HG03039 (cell line): Measurements from ENCODE around the gene RPS19BP1.
A peak's percentile ranks its signal among the peaks of the same experiment; 100 is the strongest.
"Not testable (repeated sequence)": the region's sequence is repeated elsewhere in the genome, so short reads cannot be mapped to it uniquely, and the experiment has no call there.

ENCODE experiments used
- ATAC-seq: cut with Tn5 transposase; IDR thresholded peaks from one replicate; pipeline ENCODE4 v1.9.1; 2021; ENCODE audit warnings: mild to moderate bottlenecking, moderate library complexity; ENCODE audit not compliant: unreplicated experiment

The RPS19BP1 gene

GRCh38 chr22:39528681-39529486 is 3.7 kb downstream of the RPS19BP1 start:
- peak; percentile 25 for ATAC-seq

DNA sequence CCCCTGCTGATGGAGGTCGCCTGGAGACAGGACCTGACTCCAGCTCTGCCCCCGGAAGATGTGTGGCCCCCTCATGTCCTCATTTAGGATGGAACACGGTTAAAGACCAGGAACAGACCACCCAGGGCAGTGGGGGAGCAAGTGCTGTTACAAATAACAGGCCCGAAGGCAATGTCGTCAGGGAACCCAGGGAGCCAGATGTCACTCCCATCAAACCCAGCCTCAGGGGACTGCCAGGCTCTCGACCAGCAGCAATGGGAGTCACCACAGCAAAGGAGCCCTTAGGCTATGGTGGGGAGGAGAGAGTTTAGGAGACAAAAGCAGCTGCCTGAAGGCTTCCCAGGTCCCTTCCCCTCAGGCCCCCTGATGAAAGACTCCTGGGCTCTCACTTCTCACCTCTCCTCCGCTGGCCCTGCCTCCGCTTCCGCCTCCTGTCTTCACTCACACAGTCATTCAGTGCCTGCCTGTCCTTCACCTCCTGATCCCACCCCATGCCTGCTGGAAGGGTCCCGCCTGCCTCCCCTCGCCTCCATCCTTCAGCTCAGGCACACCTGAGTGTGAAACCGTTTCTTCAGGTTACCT is 4.4 kb downstream of the RPS19BP1 start:
- no peak for ATAC-seq

GRCh38 chr22:39527481-39527961 is 5.0 kb downstream of the RPS19BP1 start:
- ATAC-seq: no peak

- ATAC-seq: no peak
Measured at GRCh38 chr22:39526736-39527171, 5.8 kb downstream of the RPS19BP1 start.

DNA sequence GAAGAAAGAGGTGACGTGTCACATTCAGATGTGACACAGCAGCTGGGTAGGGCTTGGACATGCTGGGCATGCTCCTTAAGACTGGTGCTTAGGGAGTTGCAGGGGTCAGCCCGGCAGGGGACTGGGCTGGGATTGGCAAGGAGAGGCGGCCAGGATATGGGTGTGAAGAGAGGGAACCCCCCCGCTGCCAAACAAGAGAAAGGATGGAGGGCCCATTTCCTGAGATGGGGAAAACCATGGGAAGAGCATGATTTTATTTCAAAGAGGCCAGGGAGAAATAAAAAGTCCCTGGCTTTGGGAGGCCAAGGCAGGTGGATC is 6.9 kb downstream of the RPS19BP1 start:
- ATAC-seq: no peak

DNA sequence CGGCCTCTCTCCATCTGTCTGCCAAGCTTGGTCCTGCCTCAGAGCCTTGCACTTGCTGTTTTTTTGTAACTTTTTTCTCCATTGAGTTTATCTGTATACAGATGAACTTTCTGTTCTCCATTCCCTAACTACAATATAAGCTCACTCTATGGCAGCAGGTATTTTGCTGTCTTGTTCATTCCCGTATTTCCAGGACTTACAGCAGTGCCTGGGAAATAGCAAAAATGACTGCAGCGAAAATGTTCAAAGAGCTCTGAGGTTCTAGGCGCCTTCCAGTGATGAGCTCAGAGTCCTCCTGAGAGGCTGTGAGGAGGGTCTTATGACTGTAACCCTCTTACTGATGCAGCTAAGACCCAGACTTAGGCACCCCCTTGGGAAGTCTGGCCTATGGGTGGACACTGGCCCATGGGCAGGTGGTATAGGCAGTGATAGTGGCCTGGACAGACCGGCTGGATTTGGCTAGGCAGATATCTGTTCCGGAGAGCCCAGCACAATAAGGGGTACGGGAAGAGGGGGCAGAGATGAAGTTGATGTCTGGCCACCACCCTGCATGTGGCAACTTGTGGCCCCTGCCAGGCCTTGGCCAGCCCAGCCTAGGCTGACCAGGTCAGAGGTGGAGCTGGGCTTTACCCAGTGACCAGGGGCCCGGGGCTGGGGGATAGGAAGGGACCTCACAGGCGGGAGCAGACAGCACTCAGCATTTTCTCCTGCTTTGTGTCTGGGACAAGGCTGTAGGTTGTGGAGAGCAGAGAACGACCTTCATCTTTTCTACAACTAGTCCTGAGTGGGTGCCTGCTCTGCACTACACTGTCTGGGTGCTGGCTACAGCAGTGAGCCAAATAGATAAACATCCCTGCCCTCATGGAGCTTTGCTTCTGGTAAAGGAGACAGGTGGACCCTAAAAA is 7.5 kb downstream of the RPS19BP1 start:
- no peak for ATAC-seq

GRCh38 chr22:39524089-39524752 is 8.3 kb downstream of the RPS19BP1 start:
- no peak for ATAC-seq

GRCh38 chr22:39522567-39523300 is 9.8 kb downstream of the RPS19BP1 start:
- ATAC-seq: no peak

DNA sequence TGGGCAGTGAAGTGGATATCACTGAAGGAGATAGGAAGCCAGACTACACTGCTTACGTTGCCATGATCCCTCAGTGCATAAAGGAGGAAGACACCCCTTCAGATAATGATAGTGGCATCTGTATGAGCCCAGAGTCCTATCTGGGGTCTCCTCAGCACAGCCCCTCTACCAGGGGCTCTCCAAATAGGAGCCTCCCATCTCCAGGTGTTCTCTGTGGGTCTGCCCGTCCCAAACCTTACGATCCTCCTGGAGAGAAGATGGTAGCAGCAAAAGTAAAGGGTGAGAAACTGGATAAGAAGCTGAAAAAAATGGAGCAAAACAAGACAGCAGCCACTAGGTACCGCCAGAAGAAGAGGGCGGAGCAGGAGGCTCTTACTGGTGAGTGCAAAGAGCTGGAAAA is 10.5 kb downstream of the RPS19BP1 start:
- ATAC-seq: not testable (repeated sequence)

GRCh38 chr22:39521106-39521885 is 11.3 kb downstream of the RPS19BP1 start:
- not testable (repeated sequence) for ATAC-seq

GRCh38 chr22:39520226-39521105 is 12.1 kb downstream of the RPS19BP1 start, which contains the start of gene ATF4:
Gene ATF4, plus strand, starts transcription at chr22:39520562. Its CDS starts 884 bp downstream, at chr22:39521446.
- peak; percentile 39 for ATAC-seq

DNA sequence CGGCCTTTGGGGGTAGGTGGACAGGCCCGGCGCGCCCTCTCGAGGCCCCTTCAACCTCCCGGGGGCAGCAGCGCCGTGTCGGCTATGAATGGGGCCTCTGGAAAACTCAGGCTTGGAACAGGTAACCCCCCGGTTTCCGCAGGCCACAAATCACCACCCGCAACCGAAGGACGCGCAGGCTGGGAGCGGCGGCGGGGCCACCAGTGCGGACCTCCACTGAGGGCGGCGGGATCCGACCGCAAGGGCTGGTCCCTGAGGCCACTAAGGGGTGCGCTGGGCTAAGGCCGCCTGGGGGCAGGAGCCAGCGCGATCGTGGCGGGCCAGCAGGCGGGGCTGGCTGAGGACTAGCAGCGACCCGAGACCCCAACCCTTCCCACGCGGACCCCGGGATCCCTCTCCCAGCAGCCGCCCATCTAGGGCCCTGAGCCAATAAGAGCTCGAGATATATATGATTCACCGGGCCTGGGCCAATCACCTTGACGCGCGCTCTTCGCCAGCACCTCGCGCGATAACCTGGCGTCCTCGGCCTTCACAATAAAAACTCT is 12.8 kb downstream of the RPS19BP1 start:
- ATAC-seq: peak; percentile 63

- no peak for ATAC-seq
Measured at GRCh38 chr22:39518996-39519680, 13.4 kb downstream of the RPS19BP1 start.

DNA sequence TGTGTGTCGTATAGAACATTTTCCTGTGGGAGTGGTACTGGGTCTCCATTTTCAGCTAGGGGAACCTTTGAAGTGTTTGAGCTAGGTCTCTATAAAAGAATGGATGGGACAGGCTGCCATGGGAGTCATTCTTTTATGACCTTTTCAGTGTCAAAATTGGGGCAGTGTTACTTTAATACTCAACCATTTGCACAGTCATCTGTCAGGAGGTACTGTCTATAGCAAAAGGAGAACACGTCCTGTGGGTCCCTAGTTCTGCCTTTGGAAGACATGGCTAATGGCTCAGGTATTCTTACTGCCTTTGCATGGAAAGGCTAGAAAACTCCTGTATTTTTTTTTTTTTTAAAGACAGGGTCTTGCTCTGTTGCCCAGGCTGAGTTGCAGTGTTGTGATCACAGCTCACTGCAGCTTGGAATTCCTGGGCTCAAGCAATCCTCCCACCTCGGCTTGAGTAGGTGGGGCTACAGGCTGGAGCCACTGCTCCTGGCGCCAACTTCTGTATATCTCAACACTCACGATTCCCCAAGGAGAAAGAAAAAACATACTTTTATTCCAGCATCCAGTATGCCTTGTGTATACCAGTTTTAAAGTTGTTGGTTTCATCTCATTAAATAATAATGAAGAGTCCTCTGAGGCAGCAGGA is 14.3 kb downstream of the RPS19BP1 start:
- ATAC-seq: no peak

DNA sequence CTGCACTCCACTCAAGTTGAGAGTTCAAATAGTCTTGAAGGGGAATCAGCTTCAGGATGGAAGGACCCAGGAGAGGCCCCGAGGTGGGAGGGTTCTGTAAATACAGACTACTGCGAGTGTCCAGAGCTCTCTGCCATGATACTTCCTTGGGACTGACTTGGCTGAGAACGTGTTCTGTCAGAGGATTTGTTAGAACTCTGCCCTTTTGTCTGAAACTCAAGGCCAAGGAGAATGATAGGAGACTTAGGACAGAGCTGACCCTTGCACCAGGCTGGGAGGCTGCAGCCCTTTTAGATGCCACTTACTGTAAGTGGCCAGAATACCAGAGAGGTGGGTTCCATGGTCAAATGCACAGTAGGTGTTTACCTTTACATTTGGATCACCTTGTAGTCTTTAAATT is 15.1 kb downstream of the RPS19BP1 start:
- ATAC-seq: no peak

DNA sequence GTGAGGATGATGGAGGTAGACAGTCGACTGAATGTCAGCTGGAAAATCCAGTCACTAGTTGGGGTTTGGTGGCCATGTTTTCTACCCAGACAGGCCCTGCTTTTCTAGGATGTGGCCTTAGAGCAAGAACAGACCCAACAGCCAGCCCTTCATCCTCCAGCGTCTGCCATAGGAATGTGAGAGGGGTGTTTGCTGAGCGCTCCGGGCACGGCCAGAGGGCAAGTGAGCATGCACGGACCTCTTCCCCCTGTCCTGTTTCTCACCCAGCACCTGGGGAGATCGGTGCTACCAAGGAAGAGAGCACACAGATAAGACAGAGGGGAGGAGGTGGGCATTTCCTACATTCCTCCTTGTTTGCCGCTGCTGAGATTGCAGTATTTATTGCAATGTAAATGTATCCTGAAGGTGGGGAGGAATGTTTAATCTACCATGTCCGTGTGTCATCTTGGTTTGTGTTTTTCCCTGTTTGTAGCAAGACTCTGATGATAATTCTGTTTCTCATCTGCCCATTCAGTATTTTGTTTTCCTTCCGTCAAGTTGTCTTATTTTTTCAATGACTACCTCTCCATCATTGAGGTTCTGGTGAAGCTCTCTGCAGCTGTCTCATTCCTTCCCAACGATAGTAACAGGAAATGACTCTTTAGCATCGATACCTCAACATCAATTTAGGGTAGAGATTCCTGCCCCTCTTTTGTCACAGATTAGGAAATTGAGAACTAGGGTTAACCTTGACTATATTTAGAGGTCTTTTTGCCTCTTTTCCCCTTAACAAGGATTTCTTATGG is 17.1 kb downstream of the RPS19BP1 start:
- ATAC-seq: no peak
